Keratinocyte (primary cell): ENCODE data around the gene HIGD2A. TPM values are rescaled to one million over a fixed set of nuclear protein-coding genes. Genes with fewer than 3 reads are reported as not detected.

ENCODE experiments used
- DNase-seq: peaks from one replicate; pipeline ENCODE4 v3.0.0-alpha.2; 2011; ENCODE audit warnings: low read depth, missing footprints, low spot score
- FAIRE-seq: peaks from 2 replicates; lab custom pipeline; 2011; peaks lifted over from hg19 to GRCh38; lab: Jason Lieb, UNC
- H2AFZ ChIP-seq: 2 replicates; pipeline ENCODE4 v1.6.0; 2012; ENCODE audit warnings: low read length, control low read depth, inconsistent platforms; ENCODE audit not compliant: control insufficient read depth
- H3K27ac ChIP-seq: 2 replicates; pipeline ENCODE4 v1.5.1; 2011; ENCODE audit warnings: low read length; ENCODE audit not compliant: control insufficient read depth, insufficient read depth
- H3K27me3 ChIP-seq: 3 replicates; pipeline ENCODE4 v1.6.0; 2011; ENCODE audit warnings: low read length; ENCODE audit not compliant: control insufficient read depth, insufficient read depth; ENCODE audit errors: extremely low read depth
- H3K36me3 ChIP-seq, 2 experiments: 2 replicates in 1 of 2; 3 replicates in 1 of 2; pipeline ENCODE4 v1.5.1; 2011; ENCODE audit warnings: low read length in 2 of 2, mild to moderate bottlenecking in 1 of 2; ENCODE audit not compliant: control insufficient read depth in 2 of 2, insufficient read depth in 2 of 2; ENCODE audit errors: extremely low read depth in 1 of 2
- H3K4me1 ChIP-seq: 3 replicates; pipeline ENCODE4 v1.5.1; 2011; ENCODE audit warnings: low read length; ENCODE audit not compliant: control insufficient read depth, insufficient read depth; ENCODE audit errors: extremely low read depth
- H3K4me2 ChIP-seq: 3 replicates; pipeline ENCODE4 v1.6.0; 2011; ENCODE audit warnings: low read depth, low read length; ENCODE audit not compliant: control insufficient read depth, insufficient read depth; ENCODE audit errors: extremely low read depth
- H3K4me3 ChIP-seq, 3 experiments: fragments of 200-600 bp in 1 of 3; sonication (generic) in 1 of 3; 2 replicates in 2 of 3; 3 replicates in 1 of 3; pipeline ENCODE4 v1.5.1; 2011 to 2016; ENCODE audit warnings: low read length in 3 of 3, mild to moderate bottlenecking in 3 of 3, control low read depth in 2 of 3, inconsistent platforms in 1 of 3, low read depth in 1 of 3, mixed read lengths in 1 of 3, mixed run types in 1 of 3, moderate library complexity in 1 of 3; ENCODE audit not compliant: control insufficient read depth in 2 of 3, insufficient read depth in 2 of 3; ENCODE audit errors: extremely low read depth in 1 of 3
- H3K79me2 ChIP-seq: 2 replicates; pipeline ENCODE4 v1.6.0; 2012; ENCODE audit warnings: low read length; ENCODE audit not compliant: control insufficient read depth, insufficient read depth
- H3K9ac ChIP-seq: 3 replicates; pipeline ENCODE4 v1.6.0; 2011; ENCODE audit warnings: low read length; ENCODE audit not compliant: control insufficient read depth, insufficient read depth; ENCODE audit errors: extremely low read depth
- H3K9me1 ChIP-seq: 3 replicates; pipeline ENCODE4 v1.6.0; 2011; ENCODE audit warnings: low read length; ENCODE audit not compliant: control insufficient read depth, insufficient read depth; ENCODE audit errors: extremely low read depth
- H3K9me3 ChIP-seq: 2 replicates; pipeline ENCODE4 v1.5.1; 2012; ENCODE audit warnings: low read depth, low read length; ENCODE audit not compliant: control insufficient read depth
- H4K20me1 ChIP-seq: 3 replicates; pipeline ENCODE4 v1.6.0; 2011; ENCODE audit warnings: low read length; ENCODE audit not compliant: control insufficient read depth, insufficient read depth; ENCODE audit errors: extremely low read depth
- CTCF ChIP-seq, 3 experiments: IDR thresholded peaks in 1 of 3; conservative IDR thresholded peaks in 1 of 3; optimal IDR thresholded peaks in 1 of 3; 2 replicates in 2 of 3; 3 replicates in 1 of 3; pipeline versions ENCODE3 to v1.5.1; 2011; ENCODE audit warnings: low read length in 3 of 3, mild to moderate bottlenecking in 3 of 3, moderate library complexity in 2 of 3, control low read depth in 1 of 3, inconsistent platforms in 1 of 3; ENCODE audit not compliant: insufficient read depth in 2 of 3; ENCODE audit errors: extremely low read depth in 1 of 3
- EZH2 ChIP-seq: IDR thresholded peaks from one replicate; pipeline ENCODE4 v1.6.1; 2012; ENCODE audit warnings: inconsistent platforms, mild to moderate bottlenecking, low read length, moderate library complexity
- dilution Hi-C: fragments of 300-500 bp; cut with MboI; formaldehyde crosslinking; loops from one replicate; pipeline ENCODE4 v1.7.0; 2020; ENCODE audit warnings: low sequenced_read_pairs; ENCODE audit not compliant: extremely low pct_ligation_motif_present
- polyA plus RNA-seq, 5 experiments: library from polyadenylated mRNA; depleted of rRNA in 3 of 5; stranded (reverse) in 3 of 5; stranded (forward) in 1 of 5; unstranded in 1 of 5; fragments of >200 nt; gene quantifications; 1 replicate in 1 of 5; 2 replicates in 3 of 5; 3 replicates in 1 of 5; pipeline versions ENCODE4 v1.2.1 to v1.2.3, GENCODE V29; 2011 to 2012; ENCODE audit warnings: missing spikeins in 2 of 5, low read depth in 1 of 5, low replicate concordance in 1 of 5

Gene HIGD2A
- polyA plus RNA-seq, 1 donor (not counting 4 experiments of a cell fraction or from before 2014, with no cell fraction given): 74.6 TPM

- Histone ChIP-seq H3K9ac (no peak overlapping the region), H3K4me1 (peaks cover 11% of the 10 kb centered on the region), H2AFZ (no peak overlapping the region), H3K4me3 (no peak overlapping the region), H3K36me3 (peaks cover 16 to 18% of the 10 kb centered on the region in 2 experiments), H3K9me3 (no peaks in the 10 kb centered on the region), H3K9me1 (no peaks in the 10 kb centered on the region), H3K27me3 (no peaks in the 10 kb centered on the region), H4K20me1 (peaks cover 2% of the 10 kb centered on the region), H3K27ac (no peak overlapping the region), H3K4me2 (peak overlapping the region; percentile 11), H3K79me2 (peaks cover 60% of the 10 kb centered on the region)
- no peak for TF ChIP-seq CTCF (optimal IDR thresholded peaks at IDR 0.05 in 1 of 3, IDR thresholded peaks at IDR 0.05 in 1 of 3, conservative IDR thresholded peaks at IDR 0.05 in 1 of 3; ENCODE audit: extremely low read depth in 1 of 3, insufficient read depth in 2 of 3, low read length in 3 of 3)
- no peak for TF ChIP-seq EZH2
- dilution Hi-C loops: no loop called here
- DNase-seq (no peak), FAIRE-seq (no peak)
These were observed 28.9 kb upstream of the HIGD2A start for GRCh38 chr5:176359658-176360057.

GRCh38 chr5:176360894-176361436 is 27.6 kb upstream of the HIGD2A start:
- peaks cover 8 to 12% of the 10 kb centered on the region in 2 experiments for H3K36me3 ChIP-seq
- no peaks in the 10 kb centered on the region for H3K9me1 ChIP-seq
- no peaks in the 10 kb centered on the region for H3K9me3 ChIP-seq
- DNase-seq (no peak), FAIRE-seq (no peak)
- no peaks in the 10 kb centered on the region for H3K27me3 ChIP-seq
- peaks cover 11% of the 10 kb centered on the region for H3K4me1 ChIP-seq
- peak overlapping the region; percentile 76 for H3K27ac ChIP-seq
- peak overlapping the region; percentile 98 for H3K4me2 ChIP-seq
- H4K20me1 ChIP-seq: peaks cover 2% of the 10 kb centered on the region
- no peak for TF ChIP-seq EZH2
- H2AFZ ChIP-seq: peak overlapping the region; percentile 100
- H3K9ac ChIP-seq: peak overlapping the region; percentile 96
- dilution Hi-C loops: no loop called here
- H3K79me2 ChIP-seq: peaks cover 48% of the 10 kb centered on the region
- peak overlapping the region; percentile 85 to 99 (median 87) for H3K4me3 ChIP-seq
